Gastroesophageal sphincter (tissue), 4 donors: ENCODE data around the gene RAPGEF5. TPM values are rescaled to one million over a fixed set of nuclear protein-coding genes. Genes with fewer than 3 reads are reported as not detected.

Experiments
- ATAC-seq: fragments of 150-250 bp; one replicate; pipeline ENCODE4 v1.9.1; 2016; ENCODE audit warnings: mild to moderate bottlenecking, moderate library complexity
- H3K27ac ChIP-seq, 4 donors: fragments of 200-600 bp; sonication (generic) in 3 of 4; 1 replicate in 3 of 4; 2 replicates in 1 of 4; pipeline ENCODE4 v1.5.1; 2016 to 2019
- H3K27me3 ChIP-seq: fragments of 200-600 bp; sonication (generic); one replicate; pipeline ENCODE4 v1.5.1; 2019
- H3K36me3 ChIP-seq, 2 donors: fragments of 200-600 bp; sonication (generic); one replicate each; pipeline ENCODE4 v1.5.1; 2019; ENCODE audit warnings: control low read depth in 1 of 2
- H3K4me1 ChIP-seq, 3 donors: fragments of 200-600 bp; sonication (generic); 1 replicate in 2 of 3; 2 replicates in 1 of 3; pipeline ENCODE4 v1.5.1; 2016 to 2019; ENCODE audit warnings: control low read depth in 2 of 3
- H3K4me3 ChIP-seq, 2 donors: fragments of 200-600 bp; sonication (generic); one replicate each; pipeline ENCODE4 v1.5.1; 2019; ENCODE audit warnings: mild to moderate bottlenecking in 1 of 2, moderate library complexity in 1 of 2
- H3K9me3 ChIP-seq, 3 donors: fragments of 200-600 bp; sonication (generic); one replicate each; pipeline ENCODE4 v1.5.1; 2017 to 2019; ENCODE audit warnings: control low read depth in 2 of 3
- CTCF ChIP-seq, 4 experiments: fragments of 200-600 bp in 2 of 4; fragments of 450-650 bp in 2 of 4; sonication (generic) in 1 of 4; IDR thresholded peaks; one replicate each; pipeline ENCODE4 v1.5.1; 2017 to 2019; ENCODE audit warnings: antibody characterized with exemption in 4 of 4, mild to moderate bottlenecking in 2 of 4, moderate library complexity in 2 of 4
- EP300 ChIP-seq: sonication (generic); formaldehyde crosslinking; IDR thresholded peaks from one replicate; pipeline ENCODE4 v1.6.1; 2017; ENCODE audit warnings: antibody characterized with exemption, mild to moderate bottlenecking
- POLR2A ChIP-seq, 2 donors: fragments of 450-650 bp; IDR thresholded peaks; one replicate each; pipeline ENCODE4 v1.6.1; 2017; ENCODE audit warnings: antibody characterized with exemption in 2 of 2, mild to moderate bottlenecking in 2 of 2, moderate library complexity in 1 of 2
- POLR2AphosphoS5 ChIP-seq: sonication (generic); formaldehyde crosslinking; IDR thresholded peaks from one replicate; pipeline ENCODE4 v1.6.1; 2017; ENCODE audit warnings: antibody characterized with exemption
- whole genome bisulfite sequencing, 2 donors: methylation state at CpG; one replicate each; pipeline ENCODE4 v1.1.5; 2018; ENCODE audit warnings: low coverage in 1 of 2; 5-methylcytosine and 5-hydroxymethylcytosine counted together
- total RNA-seq, 4 donors: library from RNA; depleted of rRNA; stranded (reverse); fragments of >200 nt; gene quantifications; one replicate each; pipeline ENCODE4 v1.1.0, GENCODE V29; 2016

The RAPGEF5 gene
- total RNA-seq, 4 donors from 2014 or later: 21.5 to 29.8 (median 26.6) TPM

GRCh38 chr7:22115689-22116088 lies 241.3 kb downstream of the RAPGEF5 start:
- Histone ChIP-seq H3K27me3 (no peaks in the 10 kb centered on the region), H3K9me3 (no peaks in the 10 kb centered on the region), H3K4me1 (peaks cover 0 to 4% (median 0%) of the 10 kb centered on the region in 3 donors), H3K27ac (no peak overlapping the region), H3K36me3 (peaks cover 0 to 5% of the 10 kb centered on the region in 2 donors), H3K4me3 (no peak overlapping the region)
- TF ChIP-seq EP300 (no peak), CTCF (IDR thresholded peaks at IDR 0.05) (no peak), POLR2A (IDR thresholded peaks at IDR 0.05) (no peak), POLR2AphosphoS5 (no peak)
- WGBS, 2 donors: 79 to 82% methylated on average over 2 to 3 of the region's 5 CpGs
- no peak for ATAC-seq

GRCh38 chr7:22114440-22114981 lies 242.4 kb downstream of the RAPGEF5 start:
- WGBS, 2 donors: 50% methylated on average over 3 of the region's 7 CpGs; no CpG with 5 or more reads in 1 of the 2 donors
- no peaks in the 10 kb centered on the region for H3K9me3 ChIP-seq
- H3K27me3 ChIP-seq: peaks cover 4% of the 10 kb centered on the region
- TF ChIP-seq POLR2A (IDR thresholded peaks at IDR 0.05): no peak
- TF ChIP-seq POLR2AphosphoS5: no peak
- TF ChIP-seq EP300: no peak
- no peak for TF ChIP-seq CTCF (IDR thresholded peaks at IDR 0.05)
- peaks cover 0 to 8% (median 0%) of the 10 kb centered on the region in 3 donors for H3K4me1 ChIP-seq
- peak; percentile 29 for ATAC-seq
- peaks cover 0 to 3% of the 10 kb centered on the region in 2 donors for H3K36me3 ChIP-seq
- no peak overlapping the region for H3K4me3 ChIP-seq
- H3K27ac ChIP-seq: peak overlapping the region in 1 of 4 donors; percentile 7

GRCh38 chr7:22113041-22113440 lies 243.9 kb downstream of the RAPGEF5 start:
- Histone ChIP-seq H3K9me3 (no peaks in the 10 kb centered on the region), H3K27me3 (peaks cover 13% of the 10 kb centered on the region), H3K4me3 (no peak overlapping the region), H3K27ac (no peak overlapping the region), H3K4me1 (peaks cover 0 to 8% (median 0%) of the 10 kb centered on the region in 3 donors), H3K36me3 (no peaks in the 10 kb centered on the region)
- TF ChIP-seq POLR2AphosphoS5 (no peak), POLR2A (IDR thresholded peaks at IDR 0.05) (no peak), CTCF (IDR thresholded peaks at IDR 0.05) (no peak), EP300 (no peak)
- WGBS, 2 donors: 87% methylated on average over 3 of the region's 3 CpGs; no CpG with 5 or more reads in 1 of the 2 donors
- ATAC-seq: no peak

GRCh38 chr7:22111661-22112060 lies 245.3 kb downstream of the RAPGEF5 start:
- H3K27ac ChIP-seq: no peak overlapping the region

More at GRCh38 chr7:22111661-22112060, 245.3 kb downstream of the RAPGEF5 start:
- no peak overlapping the region for H3K4me3 ChIP-seq
- H3K9me3 ChIP-seq: no peaks in the 10 kb centered on the region
- H3K36me3 ChIP-seq: no peaks in the 10 kb centered on the region
- TF ChIP-seq CTCF (IDR thresholded peaks at IDR 0.05) (no peak), POLR2AphosphoS5 (no peak), POLR2A (IDR thresholded peaks at IDR 0.05) (no peak), EP300 (no peak)
- WGBS, 2 donors: 90 to 97% methylated on average over 4 of the region's 4 CpGs
- ATAC-seq: no peak
- peaks cover 13% of the 10 kb centered on the region for H3K27me3 ChIP-seq
- H3K4me1 ChIP-seq: peaks cover 0 to 8% (median 0%) of the 10 kb centered on the region in 3 donors
